ENCODE results near the gene SLC10A7. TPM values are rescaled to one million over a fixed set of nuclear protein-coding genes. Genes with fewer than 3 reads are reported as not detected.

The SLC10A7 gene
- total RNA-seq, 1 donor, result 18.2 TPM

GRCh38 chr4:146465628-146466027 is 56.1 kb downstream of the SLC10A7 start:
- TF ChIP-seq, protein P1, sequence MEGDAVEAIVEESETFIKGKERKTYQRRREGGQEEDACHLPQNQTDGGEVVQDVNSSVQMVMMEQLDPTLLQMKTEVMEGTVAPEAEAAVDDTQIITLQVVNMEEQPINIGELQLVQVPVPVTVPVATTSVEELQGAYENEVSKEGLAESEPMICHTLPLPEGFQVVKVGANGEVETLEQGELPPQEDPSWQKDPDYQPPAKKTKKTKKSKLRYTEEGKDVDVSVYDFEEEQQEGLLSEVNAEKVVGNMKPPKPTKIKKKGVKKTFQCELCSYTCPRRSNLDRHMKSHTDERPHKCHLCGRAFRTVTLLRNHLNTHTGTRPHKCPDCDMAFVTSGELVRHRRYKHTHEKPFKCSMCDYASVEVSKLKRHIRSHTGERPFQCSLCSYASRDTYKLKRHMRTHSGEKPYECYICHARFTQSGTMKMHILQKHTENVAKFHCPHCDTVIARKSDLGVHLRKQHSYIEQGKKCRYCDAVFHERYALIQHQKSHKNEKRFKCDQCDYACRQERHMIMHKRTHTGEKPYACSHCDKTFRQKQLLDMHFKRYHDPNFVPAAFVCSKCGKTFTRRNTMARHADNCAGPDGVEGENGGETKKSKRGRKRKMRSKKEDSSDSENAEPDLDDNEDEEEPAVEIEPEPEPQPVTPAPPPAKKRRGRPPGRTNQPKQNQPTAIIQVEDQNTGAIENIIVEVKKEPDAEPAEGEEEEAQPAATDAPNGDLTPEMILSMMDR (IDR thresholded peaks at IDR 0.05; ENCODE audit: insufficient read depth, low read length), result no peak
- no peak overlapping the region for H3K4me3 ChIP-seq (ENCODE audit: low read depth, low read length)
- no peak for DNase-seq (ENCODE audit: low read depth)

GRCh38 chr4:146462251-146462650 is 59.5 kb downstream of the SLC10A7 start:
- TF ChIP-seq, protein P1 (IDR thresholded peaks at IDR 0.05; ENCODE audit: insufficient read depth, low read length), result no peak
- no peak for DNase-seq (ENCODE audit: low read depth)
- H3K4me3 ChIP-seq (ENCODE audit: low read depth, low read length), result no peak overlapping the region

- DNase-seq (ENCODE audit: low read depth), result peak; percentile 13
- TF ChIP-seq, protein P1 (IDR thresholded peaks at IDR 0.05; ENCODE audit: insufficient read depth, low read length), result no peak
- no peak overlapping the region for H3K4me3 ChIP-seq (ENCODE audit: low read depth, low read length)
Observed at GRCh38 chr4:146458594-146458993, 63.1 kb downstream of the SLC10A7 start.

DNA sequence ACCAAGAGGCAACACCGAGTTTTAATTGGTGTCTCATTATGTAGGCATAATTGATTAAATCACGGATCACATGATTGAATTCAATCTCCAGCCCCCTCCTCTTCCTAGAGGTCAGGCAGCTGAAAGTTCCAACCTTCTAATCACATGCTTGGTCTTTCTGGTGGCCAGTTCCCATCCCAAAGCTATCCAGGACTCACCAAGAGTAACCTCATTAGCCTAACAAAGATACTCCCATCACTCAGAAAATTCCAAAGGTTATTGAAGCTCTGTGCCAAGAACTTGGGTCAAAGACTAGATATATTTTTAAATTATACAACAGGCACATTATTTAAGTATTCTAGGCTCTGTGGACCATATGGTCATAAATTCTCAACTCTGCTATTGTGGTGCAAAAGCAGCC is 65.1 kb downstream of the SLC10A7 start:
- TF ChIP-seq, protein P1 (IDR thresholded peaks at IDR 0.05; ENCODE audit: insufficient read depth, low read length), result no peak
- no peak for DNase-seq (ENCODE audit: low read depth)
- H3K4me3 ChIP-seq (ENCODE audit: low read depth, low read length), result no peak overlapping the region

- no peak for DNase-seq (ENCODE audit: low read depth)
- H3K4me3 ChIP-seq (ENCODE audit: low read depth, low read length), result no peak overlapping the region
- TF ChIP-seq, protein P1 (IDR thresholded peaks at IDR 0.05; ENCODE audit: insufficient read depth, low read length), result no peak
Observed at GRCh38 chr4:146453181-146453807, 68.4 kb downstream of the SLC10A7 start.

- no peak overlapping the region for H3K4me3 ChIP-seq (ENCODE audit: low read depth, low read length)
- TF ChIP-seq, protein P1 (IDR thresholded peaks at IDR 0.05; ENCODE audit: insufficient read depth, low read length), result no peak
- DNase-seq (ENCODE audit: low read depth), result peak; percentile 32
Observed at GRCh38 chr4:146450524-146450923, 71.2 kb downstream of the SLC10A7 start.

- TF ChIP-seq, protein P1 (IDR thresholded peaks at IDR 0.05; ENCODE audit: insufficient read depth, low read length), result no peak
- no peak for DNase-seq (ENCODE audit: low read depth)
- no peak overlapping the region for H3K4me3 ChIP-seq (ENCODE audit: low read depth, low read length)
Observed at GRCh38 chr4:146446555-146446954, 75.2 kb downstream of the SLC10A7 start.
